ENCODE results near the gene PDCD5. TPM values are rescaled to one million over a fixed set of nuclear protein-coding genes. Genes with fewer than 3 reads are reported as not detected.
A peak's percentile ranks its signal among the peaks of the same experiment; 100 is the strongest.

Gene PDCD5
- total RNA-seq: 10 to 100 TPM; 47.5 to 53.7 TPM

- no peaks in the 10 kb centered on the region for H3K9me3 ChIP-seq
- 0 to 1% methylated on average over 9 to 78 of the region's 81 CpGs for WGBS, 2 donors
- ATAC-seq (peak; percentile 98), DNase-seq (peak; percentile 97 to 99 (median 98))
- H3K27me3 ChIP-seq: no peaks in the 10 kb centered on the region
- H3K4me3 ChIP-seq: peak within 1 kb of the TSS; percentile 78 to 81
- peaks cover 23% of the 10 kb centered on the region for H3K4me1 ChIP-seq
- H3K36me3 ChIP-seq (replicated peaks in 1 of 2; ENCODE audit: insufficient read depth in 1 of 2, low read depth in 2 of 2): peaks cover 5% of the 10 kb centered on the region in 2 donors
- H3K27ac ChIP-seq: peak within 1 kb of the TSS; percentile 72 to 87 (median 80)
- peak; percentile 69 to 70 (median 70) for TF ChIP-seq POLR2A (IDR thresholded peaks at IDR 0.05)
- TF ChIP-seq CTCF (IDR thresholded peaks at IDR 0.05): no peak
- intact Hi-C loops (cut with DNase I): no loop called here
Observed at GRCh38 chr19:32580901-32581704, at the start of gene PDCD5. PDCD5 (plus strand) TSS chr19:32581190; CDS start chr19:32581262, 72 bp downstream.

- WGBS, 2 donors: 75 to 89% methylated on average over 3 of the region's 3 CpGs
- H3K27me3 ChIP-seq: no peaks in the 10 kb centered on the region
- DNase-seq: no peak
- ATAC-seq: no peak
- H3K4me3 ChIP-seq: no peak overlapping the region
- intact Hi-C loops (cut with DNase I): no loop called here
- H3K27ac ChIP-seq: no peak overlapping the region
- H3K36me3 ChIP-seq (replicated peaks in 1 of 2; ENCODE audit: insufficient read depth in 1 of 2, low read depth in 2 of 2): no peaks in the 10 kb centered on the region
- TF ChIP-seq POLR2A (IDR thresholded peaks at IDR 0.05): no peak
- no peak for TF ChIP-seq CTCF (IDR thresholded peaks at IDR 0.05)
- H3K4me1 ChIP-seq: no peaks in the 10 kb centered on the region
- H3K9me3 ChIP-seq: peaks cover 0 to 6% (median 0%) of the 10 kb centered on the region in 3 donors
Observed at GRCh38 chr19:32532233-32532632, 48.8 kb upstream of the PDCD5 start.

- TF ChIP-seq POLR2A (IDR thresholded peaks at IDR 0.05) (no peak), CTCF (IDR thresholded peaks at IDR 0.05) (no peak)
- DNase-seq: no peak
- no peaks in the 10 kb centered on the region for H3K36me3 ChIP-seq (replicated peaks in 1 of 2; ENCODE audit: insufficient read depth in 1 of 2, low read depth in 2 of 2)
- H3K4me3 ChIP-seq: no peak overlapping the region
- no peaks in the 10 kb centered on the region for H3K4me1 ChIP-seq
- WGBS, 2 donors: 63 to 67% methylated on average over 5 of the region's 5 CpGs
- no peak overlapping the region for H3K27ac ChIP-seq
- no peaks in the 10 kb centered on the region for H3K9me3 ChIP-seq
- intact Hi-C loops (cut with DNase I): no loop called here
- H3K27me3 ChIP-seq: no peaks in the 10 kb centered on the region
- ATAC-seq: no peak
Observed at GRCh38 chr19:32537580-32537979, 43.4 kb upstream of the PDCD5 start.

GRCh38 chr19:32539240-32539916, 41.6 kb upstream of the PDCD5 start:
- WGBS, 2 donors: 69 to 70% methylated on average over 12 of the region's 12 CpGs
- DNase-seq (no peak), ATAC-seq (no peak)
- H3K4me3 ChIP-seq: no peak overlapping the region
- H3K9me3 ChIP-seq: no peaks in the 10 kb centered on the region
- TF ChIP-seq CTCF (IDR thresholded peaks at IDR 0.05) (no peak), POLR2A (IDR thresholded peaks at IDR 0.05) (no peak)
- no peaks in the 10 kb centered on the region for H3K4me1 ChIP-seq
- intact Hi-C loops (cut with DNase I): no loop called here
- no peaks in the 10 kb centered on the region for H3K27me3 ChIP-seq
- H3K27ac ChIP-seq: no peak overlapping the region
- H3K36me3 ChIP-seq (replicated peaks in 1 of 2; ENCODE audit: insufficient read depth in 1 of 2, low read depth in 2 of 2): no peaks in the 10 kb centered on the region

Measured in body of pancreas (tissue), 4 donors.